Upper lobe of left lung (tissue), 4 donors: ENCODE data around the gene TMEM178B.

Experiments used
- CTCF ChIP-seq, 6 experiments: fragments of 450-650 bp in 4 of 6; fragments of 200-600 bp in 2 of 6; sonication (generic) in 2 of 6; IDR thresholded peaks; one replicate each; pipeline ENCODE4 v1.5.1; 2016 to 2019; ENCODE audit warnings: antibody characterized with exemption in 6 of 6
- POLR2A ChIP-seq, 4 donors: fragments of 450-650 bp; IDR thresholded peaks; one replicate each; pipeline ENCODE4 v1.5.1; 2016 to 2017; ENCODE audit warnings: antibody characterized with exemption in 4 of 4, mild to moderate bottlenecking in 2 of 4

- TF ChIP-seq CTCF (IDR thresholded peaks at IDR 0.05): no peak
- no peak for TF ChIP-seq POLR2A (IDR thresholded peaks at IDR 0.05)
These were observed 71.2 kb downstream of the TMEM178B start for GRCh38 chr7:141144921-141145629.
